ENCODE results near the gene AP3M1. TPM values are rescaled to one million over a fixed set of nuclear protein-coding genes. Genes with fewer than 3 reads are reported as not detected.

AP3M1 gene
- total RNA-seq, 1 donor from 2014 or later: 58.3 TPM

DNA sequence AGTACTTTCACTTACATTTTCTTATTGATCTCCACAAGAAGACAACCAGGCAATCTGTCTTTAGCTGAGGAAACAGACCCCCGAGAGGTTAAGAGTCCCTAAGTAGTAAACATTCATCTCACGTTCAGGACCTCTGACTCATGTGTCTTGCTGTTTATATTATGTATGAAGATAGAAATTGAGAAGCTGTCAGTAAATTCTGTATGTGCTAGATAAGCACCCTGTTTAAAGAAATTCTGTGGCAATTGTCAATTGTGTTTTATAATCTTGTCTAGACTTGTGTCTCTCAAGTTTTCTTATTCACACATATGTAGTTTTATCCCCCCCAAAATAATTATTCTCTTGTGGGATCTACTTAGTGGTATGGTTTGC, 14.9 kb upstream of the AP3M1 start:
- Histone ChIP-seq H3F3A (ENCODE audit: low read depth) (no peaks in the 10 kb centered on the region), H3K79me2 (ENCODE audit: low read depth) (peaks cover 33% of the 10 kb centered on the region), H3K4me2 (no peak overlapping the region), H3K9me3 (ENCODE audit: low read depth) (no peaks in the 10 kb centered on the region), H3K27me3 (no peaks in the 10 kb centered on the region), H3K27ac (no peak overlapping the region), H3K9ac (no peak overlapping the region), H4K20me1 (ENCODE audit: low read depth) (peaks cover 5% of the 10 kb centered on the region), H3K36me3 (no peaks in the 10 kb centered on the region), H2AFZ (replicated peaks) (no peak overlapping the region), H3K4me1 (no peaks in the 10 kb centered on the region), H3K4me3 (no peak overlapping the region)
- Mint-ChIP-seq H3K36me3 (no peaks in the 10 kb centered on the region), H3K27ac (no peak overlapping the region), H3K27me3 (ENCODE audit: insufficient read depth, low read depth) (no peaks in the 10 kb centered on the region), H3K4me3 (no peak overlapping the region), H3K4me1 (no peaks in the 10 kb centered on the region), H3K9me3 (no peaks in the 10 kb centered on the region)
- no peak for DNase-seq (ENCODE audit: low spot score)
- no peak for TF ChIP-seq EZH2 (IDR thresholded peaks at IDR 0.05)
- no peak for TF ChIP-seq EZH2phosphoT487 (IDR thresholded peaks at IDR 0.05)
- TF ChIP-seq CTCF (IDR thresholded peaks at IDR 0.05): no peak

- H3F3A ChIP-seq (ENCODE audit: low read depth): no peaks in the 10 kb centered on the region
- Mint-ChIP-seq H3K27me3 (ENCODE audit: insufficient read depth, low read depth) (no peaks in the 10 kb centered on the region), H3K36me3 (no peaks in the 10 kb centered on the region), H3K27ac (peak overlapping the region; percentile 17), H3K4me3 (no peak overlapping the region), H3K9me3 (no peaks in the 10 kb centered on the region), H3K4me1 (no peaks in the 10 kb centered on the region)
- H3K9ac ChIP-seq: no peak overlapping the region
- H3K9me3 ChIP-seq (ENCODE audit: low read depth): no peaks in the 10 kb centered on the region
- no peak for TF ChIP-seq EZH2phosphoT487 (IDR thresholded peaks at IDR 0.05)
- no peaks in the 10 kb centered on the region for H3K4me1 ChIP-seq
- peaks cover 39% of the 10 kb centered on the region for H3K79me2 ChIP-seq (ENCODE audit: low read depth)
- H2AFZ ChIP-seq (replicated peaks): no peak overlapping the region
- H3K4me3 ChIP-seq: no peak overlapping the region
- no peak for DNase-seq (ENCODE audit: low spot score)
- H3K4me2 ChIP-seq: no peak overlapping the region
- no peaks in the 10 kb centered on the region for H3K36me3 ChIP-seq
- H4K20me1 ChIP-seq (ENCODE audit: low read depth): peaks cover 5% of the 10 kb centered on the region
- no peaks in the 10 kb centered on the region for H3K27me3 ChIP-seq
- H3K27ac ChIP-seq: no peak overlapping the region
These were observed 14.3 kb upstream of the AP3M1 start for GRCh38 chr10:74164716-74165529.

DNA sequence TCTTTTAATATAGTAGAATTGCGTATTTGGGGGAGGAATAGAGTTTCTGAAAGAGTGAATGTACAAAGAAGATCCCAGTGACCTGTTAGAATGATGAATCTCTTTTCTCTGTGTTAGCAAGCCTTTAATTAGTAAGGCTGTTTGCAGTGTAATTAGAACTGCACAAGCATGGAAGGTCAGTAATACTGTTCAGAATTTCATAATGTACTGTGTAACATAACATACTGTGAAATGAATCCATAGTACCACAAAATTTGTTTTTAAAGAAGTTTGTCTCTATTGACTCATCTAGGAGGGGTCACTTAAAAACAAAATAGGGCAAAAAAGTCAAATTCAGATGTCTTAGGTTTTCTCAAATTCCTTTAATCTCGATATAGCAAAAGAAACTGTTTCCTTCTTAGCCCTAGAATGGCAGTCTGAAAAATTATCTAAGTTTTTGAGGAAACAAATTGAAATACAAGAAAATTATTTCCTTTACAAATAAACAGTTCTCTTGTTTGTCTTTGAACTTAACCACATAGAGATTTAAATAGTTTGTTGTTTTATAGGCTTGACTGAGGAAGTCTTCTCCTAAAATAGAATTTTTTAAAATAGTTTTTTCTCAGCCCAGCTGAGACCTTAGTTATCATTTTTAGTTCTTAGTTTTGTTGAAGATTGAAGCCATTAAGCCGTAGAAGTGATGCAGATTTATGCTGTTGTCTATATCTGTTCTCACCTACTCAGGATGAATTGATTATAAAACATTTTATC, 12.9 kb upstream of the AP3M1 start:
- Histone ChIP-seq H3K4me2 (no peak overlapping the region), H3K4me1 (no peaks in the 10 kb centered on the region), H2AFZ (replicated peaks) (no peak overlapping the region), H3K27ac (no peak overlapping the region), H3K4me3 (no peak overlapping the region), H3F3A (ENCODE audit: low read depth) (no peaks in the 10 kb centered on the region), H3K9me3 (ENCODE audit: low read depth) (no peaks in the 10 kb centered on the region), H3K79me2 (ENCODE audit: low read depth) (peaks cover 53% of the 10 kb centered on the region), H3K36me3 (no peaks in the 10 kb centered on the region), H3K9ac (no peak overlapping the region), H4K20me1 (ENCODE audit: low read depth) (peaks cover 5% of the 10 kb centered on the region), H3K27me3 (no peaks in the 10 kb centered on the region)
- DNase-seq (ENCODE audit: low spot score): no peak
- no peak overlapping the region for H3K4me3 Mint-ChIP-seq
- TF ChIP-seq CTCF (IDR thresholded peaks at IDR 0.05): no peak
- TF ChIP-seq EZH2 (IDR thresholded peaks at IDR 0.05): no peak
- TF ChIP-seq EZH2phosphoT487 (IDR thresholded peaks at IDR 0.05): no peak
- no peaks in the 10 kb centered on the region for H3K9me3 Mint-ChIP-seq
- no peaks in the 10 kb centered on the region for H3K27me3 Mint-ChIP-seq (ENCODE audit: insufficient read depth, low read depth)
- no peak overlapping the region for H3K27ac Mint-ChIP-seq
- peaks cover 3% of the 10 kb centered on the region for H3K36me3 Mint-ChIP-seq
- no peaks in the 10 kb centered on the region for H3K4me1 Mint-ChIP-seq

GRCh38 chr10:74160013-74160412, 9.4 kb upstream of the AP3M1 start:
- TF ChIP-seq CTCF (IDR thresholded peaks at IDR 0.05): no peak
- no peak for TF ChIP-seq EZH2phosphoT487 (IDR thresholded peaks at IDR 0.05)
- H3K4me3 Mint-ChIP-seq: no peak overlapping the region
- H3K36me3 Mint-ChIP-seq: peaks cover 3% of the 10 kb centered on the region
- no peaks in the 10 kb centered on the region for H3K27me3 ChIP-seq
- H3K4me2 ChIP-seq: no peak overlapping the region
- no peaks in the 10 kb centered on the region for H3F3A ChIP-seq (ENCODE audit: low read depth)
- H3K9ac ChIP-seq: no peak overlapping the region
- H3K4me3 ChIP-seq: no peak overlapping the region
- no peaks in the 10 kb centered on the region for H3K27me3 Mint-ChIP-seq (ENCODE audit: insufficient read depth, low read depth)
- no peaks in the 10 kb centered on the region for H3K36me3 ChIP-seq
- no peak overlapping the region for H3K27ac ChIP-seq
- H3K4me1 Mint-ChIP-seq: no peaks in the 10 kb centered on the region
- no peaks in the 10 kb centered on the region for H3K9me3 Mint-ChIP-seq
- DNase-seq (ENCODE audit: low spot score): no peak
- H3K4me1 ChIP-seq: no peaks in the 10 kb centered on the region
- peaks cover 70% of the 10 kb centered on the region for H3K79me2 ChIP-seq (ENCODE audit: low read depth)
- peaks cover 5% of the 10 kb centered on the region for H4K20me1 ChIP-seq (ENCODE audit: low read depth)
- no peak overlapping the region for H2AFZ ChIP-seq (replicated peaks)
- H3K9me3 ChIP-seq (ENCODE audit: low read depth): no peaks in the 10 kb centered on the region
- H3K27ac Mint-ChIP-seq: no peak overlapping the region

Measured in neural progenitor cell (in vitro differentiated cells).